IMR-90 (cell line): ENCODE measurements around the gene CAMLG. TPM values are rescaled to one million over a fixed set of nuclear protein-coding genes. Genes with fewer than 3 reads are reported as not detected.
A peak's percentile ranks its signal among the peaks of the same experiment; 100 is the strongest.

ENCODE experiments used
- ATAC-seq: fragments of 200-7000 bp; cut with Tn5 transposase; 2 replicates; pipeline ENCODE4 v1.9.1; 2020; ENCODE audit warnings: low read depth, mild to moderate bottlenecking, moderate library complexity
- BruUV-seq: library from RNA; stranded (reverse); fragments of 400-500 nt; replicated peaks from 2 replicates; lab custom pipeline; 2021; lab: Mats Ljungman, UMichigan
- CTCF ChIA-PET: fragments of 300-600 bp; formaldehyde crosslinking; extraction: SDS; loops from one replicate; lab custom pipeline; 2021; ENCODE audit warnings: antibody characterized with exemption; lab: Yijun Ruan, JAX
- POLR2A ChIA-PET: fragments of 300-600 bp; sonication (Branson Sonifier 250); formaldehyde crosslinking; loops from one replicate; lab custom pipeline; 2022; ENCODE audit warnings: antibody characterized with exemption; ENCODE audit not compliant: unreplicated experiment; lab: Charles Lee
- DNase-seq: peaks from one replicate; pipeline ENCODE4 v3.0.0; 2013
- H2AFZ ChIP-seq: replicated peaks from 2 replicates; pipeline ENCODE3; 2013; ENCODE audit warnings: low read length, mild to moderate bottlenecking; ENCODE audit not compliant: poor library complexity
- H2AK5ac ChIP-seq: 2 replicates; pipeline ENCODE4 v1.6.1; 2013; ENCODE audit warnings: low read depth, low read length, inconsistent platforms
- H2AK9ac ChIP-seq: replicated peaks from 2 replicates; pipeline ENCODE3; 2013; ENCODE audit warnings: mild to moderate bottlenecking, low read depth, low read length, moderate library complexity; ENCODE audit not compliant: poor library complexity
- H2BK120ac ChIP-seq: 2 replicates; pipeline ENCODE4 v1.6.1; 2013; ENCODE audit warnings: low read depth, low read length, inconsistent platforms
- H2BK15ac ChIP-seq: 3 replicates; pipeline ENCODE4 v1.6.1; 2013; ENCODE audit warnings: low read depth, low read length, inconsistent platforms
- H2BK20ac ChIP-seq: 2 replicates; pipeline ENCODE4 v1.6.1; 2013; ENCODE audit warnings: low read depth, mild to moderate bottlenecking, inconsistent platforms, low read length, moderate library complexity
- H2BK5ac ChIP-seq: 2 replicates; pipeline ENCODE4 v1.6.1; 2013; ENCODE audit warnings: mild to moderate bottlenecking, low read depth, low read length, inconsistent platforms; ENCODE audit not compliant: poor library complexity, severe bottlenecking
- H3K14ac ChIP-seq: replicated peaks from 2 replicates; pipeline ENCODE4 v1.6.1; 2013; ENCODE audit warnings: low read depth, low read length, inconsistent platforms
- H3K18ac ChIP-seq: 2 replicates; pipeline ENCODE4 v1.6.1; 2013; ENCODE audit warnings: low read depth, low read length, control low read depth
- H3K23ac ChIP-seq: 2 replicates; pipeline ENCODE4 v1.6.1; 2013; ENCODE audit warnings: low read depth, low read length, inconsistent platforms
- H3K27ac ChIP-seq: 2 replicates; pipeline ENCODE4 v1.5.1; 2013; ENCODE audit warnings: mild to moderate bottlenecking, control low read depth, low read length; ENCODE audit not compliant: insufficient read depth
- H3K27me3 ChIP-seq: 2 replicates; pipeline ENCODE4 v1.6.1; 2013; ENCODE audit warnings: low read length; ENCODE audit not compliant: control insufficient read depth, insufficient read depth
- H3K36me3 ChIP-seq: 2 replicates; pipeline ENCODE4 v1.6.1; 2013; ENCODE audit warnings: low read length, mixed read lengths; ENCODE audit not compliant: control insufficient read depth, insufficient read depth
- H3K4ac ChIP-seq: 2 replicates; pipeline ENCODE4 v1.6.1; 2013; ENCODE audit warnings: low read depth, low read length, inconsistent platforms
- H3K4me1 ChIP-seq: 2 replicates; pipeline ENCODE4 v1.6.1; 2013; ENCODE audit warnings: low read length, mixed read lengths; ENCODE audit not compliant: control insufficient read depth, insufficient read depth
- H3K4me2 ChIP-seq: 2 replicates; pipeline ENCODE4 v1.6.1; 2013; ENCODE audit warnings: low read depth, mild to moderate bottlenecking, control low read depth, low read length, moderate library complexity
- H3K4me3 ChIP-seq: 2 replicates; pipeline ENCODE4 v1.5.1; 2013; ENCODE audit warnings: low read depth, mild to moderate bottlenecking, control low read depth, low read length, moderate library complexity; ENCODE audit not compliant: insufficient read depth
- H3K56ac ChIP-seq: 2 replicates; pipeline ENCODE4 v1.6.1; 2013; ENCODE audit warnings: low read length, inconsistent platforms; ENCODE audit not compliant: insufficient read depth; ENCODE audit errors: extremely low read depth
- H3K79me1 ChIP-seq, 2 experiments: 2 replicates each; pipeline ENCODE4 v1.6.1; 2013; ENCODE audit warnings: low read length in 2 of 2, inconsistent platforms in 1 of 2, low read depth in 1 of 2
- H3K9ac ChIP-seq: 2 replicates; pipeline ENCODE4 v1.6.1; 2013; ENCODE audit warnings: low read depth, low read length, control low read depth
- H3K9me1 ChIP-seq: 2 replicates; pipeline ENCODE4 v1.6.1; 2013; ENCODE audit warnings: low read length, inconsistent platforms; ENCODE audit not compliant: insufficient read depth
- H3K9me3 ChIP-seq: 2 replicates; pipeline ENCODE4 v1.6.1; 2013; ENCODE audit warnings: low read length; ENCODE audit not compliant: control insufficient read depth, insufficient read depth
- H4K20me1 ChIP-seq: 2 replicates; pipeline ENCODE4 v1.6.1; 2013; ENCODE audit warnings: low read length, inconsistent platforms; ENCODE audit not compliant: insufficient read depth
- H4K5ac ChIP-seq: 2 replicates; pipeline ENCODE4 v1.6.1; 2013; ENCODE audit warnings: mild to moderate bottlenecking, low read depth, low read length, control low read depth
- H4K8ac ChIP-seq, 2 experiments: 2 replicates each; pipeline ENCODE4 v1.6.1; 2013; ENCODE audit warnings: low read depth in 2 of 2, low read length in 2 of 2, control low read depth in 1 of 2, inconsistent platforms in 1 of 2
- H4K91ac ChIP-seq: 2 replicates; pipeline ENCODE4 v1.6.1; 2013; ENCODE audit warnings: low read depth, low read length, inconsistent platforms; ENCODE audit not compliant: insufficient read depth
- MAZ ChIP-seq: IDR thresholded peaks from 2 replicates; pipeline ENCODE4 v1.6.1; 2012; ENCODE audit warnings: low read depth, mild to moderate bottlenecking, low read length, improper control_type of control experiment, moderate library complexity, borderline replicate concordance
- RAD21 ChIP-seq: IDR thresholded peaks from 2 replicates; pipeline ENCODE4 v1.6.1; 2012; ENCODE audit warnings: low read length, improper control_type of control experiment
- WGBS, 2 experiments: methylation state at CpG; one replicate each; pipeline versions ENCODE4 v1.1.5 to v1.1.7; 2013; ENCODE audit warnings: missing lambda C conversion rate in 2 of 2; ENCODE audit not compliant: insufficient read length in 1 of 2; ENCODE audit errors: extremely low coverage in 2 of 2; 5-methylcytosine and 5-hydroxymethylcytosine counted together
- dilution Hi-C: fragments of 300-500 bp; cut with HindIII; formaldehyde crosslinking; loops from one replicate; pipeline ENCODE4 v1.14.3; 2018; ENCODE audit warnings: low sequenced_read_pairs; ENCODE audit not compliant: unreplicated experiment
- in situ Hi-C: fragments of 300-500 bp; cut with MboI; formaldehyde crosslinking; loops from 3 replicates; pipeline ENCODE4 v1.14.3; 2019; ENCODE audit warnings: low sequenced_read_pairs, inconsistent platforms, mixed read lengths
- intact Hi-C: fragments of 100-400 bp; cut with micrococcal nuclease; formaldehyde crosslinking; loops from 2 replicates; pipeline ENCODE4 v1.10.0; 2022
- polyA plus RNA-seq, 3 experiments: library from polyadenylated mRNA; depleted of rRNA; stranded (reverse); fragments of >200 nt; gene quantifications; 2 replicates each; pipeline ENCODE4 v1.2.3, GENCODE V29; 2012; ENCODE audit warnings: low replicate concordance in 1 of 3
- total RNA-seq: library from RNA; depleted of rRNA; stranded (reverse); fragments of >200 nt; gene quantifications from 2 replicates; pipeline ENCODE4 v1.2.3, GENCODE V29; 2012
- TF ChIP-seq, protein P1 (sequence below): conservative IDR thresholded peaks from 2 replicates; pipeline ENCODE4 v1.5.1; 2012; ENCODE audit warnings: mild to moderate bottlenecking, low read depth, low read length, improper control_type of control experiment

The CAMLG gene
- total and polyA plus RNA-seq, 2 of the 4 experiments (the other 2 are of a cell fraction), result 11.9 to 13.1 TPM

GRCh38 chr5:134784241-134784920 is 46.0 kb downstream of the CAMLG start:
- no CpG with 5 or more reads among the region's 4 CpGs for WGBS, 2 experiments
- H3K36me3 ChIP-seq, result peaks cover 40% of the 10 kb centered on the region
- no peak overlapping the region for H3K4ac ChIP-seq
- BruUV-seq, result no TSS peak
- peaks cover 8% of the 10 kb centered on the region for H3K4me1 ChIP-seq
- no peak overlapping the region for H3K9ac ChIP-seq
- no peak overlapping the region for H4K8ac ChIP-seq
- H3K56ac ChIP-seq, result no peak overlapping the region
- H3K27me3 ChIP-seq, result no peaks in the 10 kb centered on the region
- peaks cover 10 to 11% of the 10 kb centered on the region in 2 experiments for H3K79me1 ChIP-seq
- no peak overlapping the region for H3K14ac ChIP-seq
- no peak overlapping the region for H2BK15ac ChIP-seq
- in situ Hi-C loops (no loop called here), intact Hi-C loops (loop anchor here (1.0 kb wide), 1 partner anchor 67 kb away; no protein-coding TSS in a partner anchor), dilution Hi-C loops (no loop called here)
- ChIA-PET CTCF (interaction anchor here (0.7 to 1.3 kb wide), 2 partner anchors 11 to 27 kb away, joined by 3 to 4 read pairs; no protein-coding TSS in a partner anchor), POLR2A (interaction anchor here (0.6 kb wide), 1 partner anchor 58 kb away, joined by 4 read pairs; no protein-coding TSS in a partner anchor)
- no peak overlapping the region for H3K23ac ChIP-seq
- 0 out of 2 replicates have a peak, but pooled peaks have one; percentile 25 for TF ChIP-seq RAD21
- TF ChIP-seq, protein P1, sequence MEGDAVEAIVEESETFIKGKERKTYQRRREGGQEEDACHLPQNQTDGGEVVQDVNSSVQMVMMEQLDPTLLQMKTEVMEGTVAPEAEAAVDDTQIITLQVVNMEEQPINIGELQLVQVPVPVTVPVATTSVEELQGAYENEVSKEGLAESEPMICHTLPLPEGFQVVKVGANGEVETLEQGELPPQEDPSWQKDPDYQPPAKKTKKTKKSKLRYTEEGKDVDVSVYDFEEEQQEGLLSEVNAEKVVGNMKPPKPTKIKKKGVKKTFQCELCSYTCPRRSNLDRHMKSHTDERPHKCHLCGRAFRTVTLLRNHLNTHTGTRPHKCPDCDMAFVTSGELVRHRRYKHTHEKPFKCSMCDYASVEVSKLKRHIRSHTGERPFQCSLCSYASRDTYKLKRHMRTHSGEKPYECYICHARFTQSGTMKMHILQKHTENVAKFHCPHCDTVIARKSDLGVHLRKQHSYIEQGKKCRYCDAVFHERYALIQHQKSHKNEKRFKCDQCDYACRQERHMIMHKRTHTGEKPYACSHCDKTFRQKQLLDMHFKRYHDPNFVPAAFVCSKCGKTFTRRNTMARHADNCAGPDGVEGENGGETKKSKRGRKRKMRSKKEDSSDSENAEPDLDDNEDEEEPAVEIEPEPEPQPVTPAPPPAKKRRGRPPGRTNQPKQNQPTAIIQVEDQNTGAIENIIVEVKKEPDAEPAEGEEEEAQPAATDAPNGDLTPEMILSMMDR, result peak; percentile 39
- no peak for TF ChIP-seq MAZ
- no peak overlapping the region for H3K18ac ChIP-seq
- no peak overlapping the region for H4K91ac ChIP-seq
- H2BK120ac ChIP-seq, result no peak overlapping the region
- no peak overlapping the region for H4K5ac ChIP-seq
- H4K20me1 ChIP-seq, result peaks cover 18% of the 10 kb centered on the region; the same call in 1 of the 2 replicates
- DNase-seq, result peak; percentile 33
- no peak overlapping the region for H3K4me3 ChIP-seq
- H2AK9ac ChIP-seq, result no peak overlapping the region
- H3K9me3 ChIP-seq, result no peaks in the 10 kb centered on the region
- H2BK20ac ChIP-seq, result no peak overlapping the region
- H2AFZ ChIP-seq, result no peak overlapping the region
- no peak overlapping the region for H2AK5ac ChIP-seq
- H3K9me1 ChIP-seq, result 0 out of 2 replicates have a peak, but pooled peaks cover 3% of the 10 kb centered on the region
- H3K4me2 ChIP-seq, result no peak overlapping the region; the same call in 1 of the 2 replicates
- H3K27ac ChIP-seq, result no peak overlapping the region
- no peak overlapping the region for H2BK5ac ChIP-seq
- ATAC-seq, result no peak; the same call in none of the 2 replicates
